GM19452 (cell line): ENCODE measurements around the gene KISS1.

ENCODE experiments used
- ATAC-seq: cut with Tn5 transposase; IDR thresholded peaks from one replicate; pipeline ENCODE4 v1.9.1; 2021; ENCODE audit not compliant: unreplicated experiment

The KISS1 gene

DNA sequence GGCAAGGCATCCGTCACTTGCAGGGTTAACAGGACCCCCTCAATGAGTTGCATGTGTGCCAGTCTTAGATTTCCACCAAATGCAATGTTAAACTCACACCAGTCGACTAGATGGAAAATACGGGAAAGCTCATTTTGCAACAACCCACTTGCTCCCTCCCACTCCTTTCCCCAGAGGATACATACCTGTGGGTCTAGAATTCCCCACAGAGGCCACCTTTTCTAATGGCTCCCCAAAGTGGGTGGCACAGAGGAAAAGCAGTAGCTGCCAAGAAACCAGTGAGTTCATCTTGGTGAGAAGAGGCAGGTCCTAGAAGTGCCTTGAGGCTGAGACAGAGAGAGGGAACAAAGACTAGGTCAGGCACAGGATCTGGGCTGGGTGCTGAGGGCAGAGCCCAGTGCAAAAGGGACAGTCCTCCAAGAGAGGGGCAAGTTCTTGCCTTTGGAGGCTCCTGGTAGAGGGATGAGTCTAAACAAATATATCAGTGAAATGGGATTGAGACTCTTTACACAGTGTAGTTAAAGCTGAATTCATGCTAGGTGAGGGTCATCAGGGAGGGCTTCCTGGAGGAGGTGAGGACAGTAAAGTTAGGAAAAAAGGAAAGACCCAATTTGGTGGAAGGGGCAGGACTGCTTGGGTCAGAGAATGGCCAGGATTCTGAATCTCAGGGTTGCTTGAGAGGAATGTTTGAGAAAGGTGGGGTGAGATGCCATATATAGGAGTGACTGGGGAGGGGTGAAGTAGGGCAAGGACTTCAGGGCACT lies 3.5 kb downstream of the KISS1 start:
- no peak for ATAC-seq

DNA sequence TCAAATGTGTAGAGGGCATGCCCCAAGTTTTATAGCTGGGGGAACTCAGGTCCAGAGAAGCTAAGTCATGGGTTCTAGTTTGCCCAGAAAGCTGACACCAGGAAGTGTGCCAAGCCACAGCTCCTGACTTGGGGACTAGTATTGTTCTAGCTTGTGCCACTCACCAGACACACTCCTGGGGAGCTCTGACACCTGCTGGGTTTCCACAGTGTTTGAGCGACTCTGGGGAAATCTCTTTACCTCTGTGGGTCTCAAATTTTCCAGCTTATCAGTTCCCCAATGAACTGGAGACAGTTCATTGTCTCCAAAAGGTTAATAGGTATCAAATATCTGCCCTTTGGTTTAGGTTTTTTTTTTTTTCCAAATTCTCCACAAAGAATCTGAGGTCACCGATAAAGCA lies 4.2 kb downstream of the KISS1 start:
- no peak for ATAC-seq

DNA sequence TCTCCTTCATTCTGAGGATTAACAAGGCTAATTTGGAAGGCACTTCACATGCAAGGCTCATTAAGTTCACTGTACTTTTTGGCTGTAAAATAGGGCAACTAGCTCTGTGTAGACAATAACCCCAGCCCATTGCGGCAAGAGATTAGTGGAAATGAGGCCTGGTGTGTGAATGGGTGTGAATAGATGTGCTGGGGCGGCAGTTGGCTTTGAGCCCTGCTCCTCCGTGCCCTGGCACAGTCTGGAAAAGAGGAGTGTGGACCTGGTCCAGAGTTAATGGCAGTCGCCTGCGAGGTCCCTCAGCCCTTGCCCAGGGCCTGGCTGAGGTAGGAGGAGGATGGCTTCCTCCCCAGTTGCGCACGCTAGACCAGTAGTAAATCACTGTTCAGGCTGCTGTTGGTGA lies 4.8 kb downstream of the KISS1 start:
- no peak for ATAC-seq

DNA sequence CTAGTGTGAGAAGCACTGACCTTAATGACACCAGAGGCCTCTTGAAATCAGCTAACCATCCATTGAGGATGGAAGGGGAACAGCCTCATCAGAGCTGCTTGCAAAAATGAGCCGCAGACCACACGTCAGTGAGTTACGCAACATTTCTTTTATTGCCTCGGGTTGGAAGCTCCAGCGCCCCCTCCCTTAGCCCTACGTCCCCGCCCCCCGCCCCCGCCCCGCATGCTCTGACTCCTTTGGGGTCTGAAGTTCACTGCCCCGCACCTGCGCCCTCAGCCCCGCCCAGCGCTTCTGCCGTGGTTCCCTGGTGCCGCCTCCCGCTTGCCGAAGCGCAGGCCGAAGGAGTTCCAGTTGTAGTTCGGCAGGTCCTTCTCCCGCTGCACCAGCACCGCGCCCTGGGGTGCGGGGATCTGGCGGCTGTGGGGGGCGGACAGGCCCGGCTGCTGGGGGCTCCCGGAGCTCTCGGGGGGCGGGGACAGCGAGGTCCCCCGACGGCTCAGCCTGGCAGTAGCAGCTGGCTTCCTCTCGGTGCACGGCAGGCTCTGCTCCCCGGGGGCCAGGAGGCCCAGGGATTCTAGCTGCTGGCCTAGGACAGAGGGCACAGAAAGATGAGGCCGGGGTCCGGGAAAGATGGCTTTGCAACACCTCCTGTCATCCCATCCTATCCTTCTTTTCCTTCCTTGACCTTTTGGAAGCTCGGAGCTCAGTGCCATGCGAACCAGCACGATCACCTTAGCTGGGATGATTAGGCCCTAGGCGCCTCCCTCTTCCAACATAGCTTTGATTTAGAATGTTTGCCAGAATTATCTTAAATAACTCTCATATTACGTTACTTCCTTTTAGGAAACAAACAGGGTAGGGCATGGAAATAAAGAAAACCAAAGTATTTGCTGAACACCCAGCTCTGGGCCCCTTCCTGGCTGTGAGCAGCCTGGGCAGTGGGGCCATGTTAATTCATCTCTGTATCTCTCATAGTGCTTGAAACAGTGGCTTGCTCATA lies 5.8 kb downstream of the KISS1 start:
- ATAC-seq: no peak

DNA sequence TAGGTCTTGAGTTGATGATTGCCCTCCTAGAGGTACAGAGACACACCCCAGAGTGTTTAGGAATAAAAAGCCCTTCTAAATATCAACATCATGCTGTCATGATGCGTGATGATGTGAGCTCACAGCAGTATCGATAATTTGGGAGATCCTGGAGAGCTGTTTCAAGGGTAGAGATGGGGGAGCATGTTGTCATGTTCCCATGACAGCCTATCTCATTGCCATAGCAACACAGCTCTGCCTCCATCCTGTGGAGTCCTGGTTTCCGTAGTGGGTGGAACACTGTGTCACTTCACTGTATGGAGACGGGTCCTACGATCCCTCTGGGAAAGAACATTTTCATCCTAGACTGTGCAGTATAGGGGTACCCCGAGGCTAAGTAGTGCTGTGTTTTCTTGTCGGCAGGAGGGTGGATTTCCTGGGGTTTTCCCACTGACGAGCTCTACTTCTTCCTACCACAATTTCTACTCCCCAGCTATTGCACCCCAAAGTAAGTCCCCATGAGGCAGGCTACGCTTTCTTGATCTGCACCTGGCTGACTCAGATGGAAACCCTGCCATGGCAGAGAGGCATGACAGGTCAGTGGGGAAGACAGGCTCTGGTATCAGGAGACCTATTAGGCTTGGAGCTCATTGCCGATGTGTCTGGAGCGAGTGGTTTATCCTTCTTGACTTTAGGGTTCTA lies 7.2 kb downstream of the KISS1 start:
- ATAC-seq: no peak

DNA sequence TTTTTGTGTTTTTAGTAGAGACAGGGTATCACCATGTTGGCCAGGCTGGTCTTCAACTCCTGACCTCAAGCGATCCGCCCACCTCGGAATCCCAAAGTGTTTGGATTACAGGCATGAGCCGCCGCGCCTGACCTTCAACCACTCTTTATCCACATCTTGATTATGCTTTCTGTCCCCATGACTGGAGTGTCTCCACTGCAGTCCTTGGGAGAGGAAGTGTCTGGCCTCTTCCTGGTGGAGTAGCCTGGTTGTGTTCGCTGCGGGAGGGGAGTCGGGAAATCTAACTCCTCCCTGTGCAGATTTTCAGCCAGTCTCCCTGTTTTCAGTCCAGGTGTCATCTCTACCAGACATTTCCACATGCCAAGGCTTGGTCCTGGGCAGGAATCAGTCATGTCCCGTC lies 9.7 kb downstream of the KISS1 start:
- no peak for ATAC-seq

DNA sequence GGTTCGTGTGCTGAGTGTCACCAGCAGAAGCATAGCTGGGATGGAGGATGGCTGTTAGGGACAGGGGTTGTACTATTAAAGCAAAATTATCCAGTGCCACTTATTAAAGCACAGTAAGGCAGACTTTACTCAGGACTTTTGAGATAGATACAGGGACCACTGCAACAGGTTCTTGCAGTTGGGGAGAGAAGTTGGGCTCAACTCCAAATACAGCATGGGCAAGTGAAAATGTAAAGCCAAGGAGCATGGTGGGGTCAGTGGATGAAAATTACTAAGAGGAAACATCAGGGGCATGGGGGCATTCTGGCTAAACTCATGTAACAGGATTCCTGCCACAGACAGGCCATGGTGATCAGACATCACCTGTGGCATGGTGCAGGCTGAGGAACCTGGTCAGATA lies 15.2 kb downstream of the KISS1 start:
- ATAC-seq: no peak

DNA sequence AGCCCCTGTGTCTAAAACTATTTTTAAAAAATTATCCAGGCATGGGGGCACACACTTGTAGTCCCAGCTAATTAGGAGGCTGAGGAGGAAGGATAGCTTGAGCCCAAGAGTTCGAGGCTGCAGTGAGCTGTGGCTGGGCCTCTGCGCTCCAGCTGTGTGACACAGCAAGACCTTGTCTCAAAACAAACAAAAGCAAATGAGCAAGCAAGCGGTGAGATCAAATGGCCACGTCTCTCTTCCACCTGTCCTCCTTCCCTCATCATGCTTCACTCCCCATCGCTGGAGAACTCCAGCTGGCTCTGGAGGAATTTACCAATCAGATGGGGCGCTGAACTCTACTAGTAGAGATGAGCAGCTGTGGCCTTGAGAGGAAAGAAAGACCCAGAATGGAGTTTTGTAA lies 16.2 kb downstream of the KISS1 start:
- ATAC-seq: no peak

DNA sequence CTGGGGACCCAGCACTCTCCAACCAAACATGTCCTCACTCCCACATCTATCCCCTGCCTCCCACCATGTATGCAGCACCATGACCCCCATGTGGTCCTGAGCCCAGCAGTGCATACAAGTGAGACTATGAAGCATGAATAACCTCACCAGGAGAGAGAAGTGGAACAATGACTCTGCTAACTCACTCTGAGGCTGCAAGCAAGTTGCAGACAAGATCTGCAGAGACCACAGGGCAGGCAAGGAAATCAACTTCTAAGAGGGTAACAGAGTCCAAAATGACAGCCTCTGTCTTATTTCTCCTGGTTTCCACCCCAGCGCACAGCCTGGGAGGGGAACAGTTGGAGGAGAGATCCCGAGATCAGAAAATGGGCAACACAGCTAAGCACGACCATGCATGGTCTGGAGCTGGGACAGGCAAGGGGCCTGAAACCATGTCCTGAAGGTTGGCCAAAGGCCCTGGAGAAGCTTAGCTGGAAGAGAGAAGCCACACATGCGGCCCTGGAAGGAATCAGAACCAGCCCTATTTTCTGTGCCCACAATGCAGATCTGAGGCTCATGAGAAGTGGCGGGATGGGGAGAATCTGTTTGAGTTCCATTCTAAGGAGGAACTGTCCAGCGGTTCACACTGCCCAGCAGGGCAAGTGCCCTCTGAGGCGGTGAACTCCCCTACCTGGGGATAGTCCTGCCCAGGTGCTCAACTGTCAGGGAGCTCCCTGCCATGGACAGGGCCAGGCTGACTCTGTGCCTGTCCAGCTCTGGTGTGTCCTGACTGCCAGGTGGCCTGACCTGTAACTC lies 17.6 kb downstream of the KISS1 start:
- ATAC-seq: no peak

DNA sequence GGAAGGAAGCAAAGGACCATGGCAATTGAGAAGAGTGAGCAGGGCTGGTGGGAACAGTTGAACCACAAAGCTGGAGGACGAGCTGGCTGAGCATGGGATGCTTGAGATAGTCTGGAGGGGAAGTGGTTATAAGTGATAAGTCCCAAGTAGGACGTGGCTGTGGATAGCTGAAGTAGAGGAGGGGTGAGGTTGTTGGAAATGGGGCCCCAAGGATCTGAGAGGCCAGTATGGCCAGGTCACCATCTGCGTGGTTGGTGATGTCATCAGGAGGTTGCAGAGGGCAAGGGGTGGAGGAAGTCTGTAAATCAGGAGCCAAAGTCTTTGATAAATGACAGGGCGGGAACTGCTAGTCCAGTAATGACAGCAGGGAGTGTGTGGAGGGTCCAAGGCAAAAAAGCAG lies 19.2 kb downstream of the KISS1 start:
- ATAC-seq: no peak

DNA sequence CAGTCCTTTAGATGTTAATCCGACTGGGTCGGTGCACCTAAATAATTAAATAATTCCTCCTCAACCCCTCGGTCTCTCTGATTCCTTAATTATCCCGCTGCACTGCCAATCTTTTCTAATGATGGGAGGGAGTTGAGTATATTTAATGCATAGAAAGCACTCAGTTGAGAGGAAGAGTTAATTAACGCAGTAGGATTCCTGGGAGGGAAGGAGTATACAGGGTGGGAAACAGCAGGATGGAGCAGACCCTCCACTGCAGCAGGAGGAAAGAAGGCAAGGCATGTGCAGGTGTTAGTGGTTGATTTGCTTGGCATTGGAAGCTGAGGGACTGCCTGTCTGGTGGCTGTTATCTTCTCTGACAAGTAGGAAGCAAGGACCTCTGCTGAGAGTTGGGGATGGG lies 20.2 kb downstream of the KISS1 start:
- no peak for ATAC-seq

DNA sequence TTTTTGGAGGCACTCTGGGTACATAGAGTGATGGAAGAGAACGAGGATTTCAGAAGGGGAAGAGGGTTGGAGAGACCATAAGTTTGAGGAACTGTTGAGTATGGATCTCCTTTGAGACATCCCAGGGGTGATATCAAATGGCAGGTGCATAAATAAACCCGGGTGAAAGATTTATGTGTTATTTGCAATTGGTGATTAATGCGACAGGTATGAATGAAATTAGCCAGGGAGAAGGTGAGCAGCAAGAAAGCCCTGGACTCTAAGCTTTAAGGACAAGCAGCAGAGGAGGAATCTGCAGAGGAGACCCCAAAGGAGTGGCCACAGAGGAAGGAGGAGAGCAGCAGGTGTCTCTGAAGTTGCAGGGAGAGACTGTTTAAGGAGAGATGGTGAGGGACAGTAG lies 21.3 kb downstream of the KISS1 start:
- no peak for ATAC-seq

DNA sequence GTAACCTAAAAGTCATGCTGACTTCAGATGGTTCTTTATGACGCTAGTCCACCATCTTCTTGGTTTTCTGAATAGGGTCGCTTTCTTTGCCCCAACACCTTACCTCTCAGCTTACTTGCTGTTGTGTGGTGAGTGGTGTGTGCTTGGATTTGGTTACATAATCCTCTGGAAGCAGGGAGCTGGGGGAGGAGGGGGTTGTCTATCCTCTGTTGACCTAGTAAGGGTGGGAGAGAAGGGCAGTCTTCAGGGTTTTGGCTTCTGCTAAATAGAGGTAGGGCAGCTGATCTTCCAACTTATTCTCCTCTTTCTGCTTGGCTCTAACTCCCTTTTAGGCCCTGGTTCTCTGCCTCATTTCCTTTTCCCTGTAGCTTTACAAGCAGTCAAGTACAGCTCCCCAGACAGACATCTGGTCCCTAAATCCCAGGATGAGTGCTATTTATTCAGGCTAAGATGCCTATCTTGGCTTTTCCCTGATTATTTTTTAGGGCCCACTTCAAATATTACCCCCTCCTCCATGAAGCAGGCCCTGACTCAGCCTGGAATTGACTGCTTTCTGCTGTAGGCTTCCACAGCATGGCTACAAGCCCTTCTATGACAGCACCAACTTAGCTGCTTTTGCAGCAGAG lies 23.8 kb downstream of the KISS1 start:
- ATAC-seq: no peak

DNA sequence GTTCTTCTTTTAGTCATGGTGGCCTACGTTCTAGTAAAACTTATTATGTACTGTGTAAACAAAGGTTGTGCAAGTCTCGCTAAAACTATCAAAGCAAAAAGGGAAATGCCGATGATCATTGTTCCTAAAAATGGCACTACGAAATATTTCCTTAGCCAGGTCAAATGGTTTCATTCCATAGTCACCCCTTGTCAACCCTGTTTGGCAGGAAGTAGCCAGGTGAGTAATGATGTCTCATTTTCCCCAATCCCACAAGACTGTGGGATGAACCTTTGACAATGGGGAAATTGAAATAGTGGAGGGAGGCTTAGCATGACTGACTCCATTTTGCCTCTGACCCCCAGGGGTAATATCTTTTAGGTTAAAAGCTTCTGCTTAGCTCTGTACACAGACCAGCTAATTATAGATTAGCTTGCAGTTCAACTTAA lies 24.5 kb downstream of the KISS1 start:
- ATAC-seq: no peak

DNA sequence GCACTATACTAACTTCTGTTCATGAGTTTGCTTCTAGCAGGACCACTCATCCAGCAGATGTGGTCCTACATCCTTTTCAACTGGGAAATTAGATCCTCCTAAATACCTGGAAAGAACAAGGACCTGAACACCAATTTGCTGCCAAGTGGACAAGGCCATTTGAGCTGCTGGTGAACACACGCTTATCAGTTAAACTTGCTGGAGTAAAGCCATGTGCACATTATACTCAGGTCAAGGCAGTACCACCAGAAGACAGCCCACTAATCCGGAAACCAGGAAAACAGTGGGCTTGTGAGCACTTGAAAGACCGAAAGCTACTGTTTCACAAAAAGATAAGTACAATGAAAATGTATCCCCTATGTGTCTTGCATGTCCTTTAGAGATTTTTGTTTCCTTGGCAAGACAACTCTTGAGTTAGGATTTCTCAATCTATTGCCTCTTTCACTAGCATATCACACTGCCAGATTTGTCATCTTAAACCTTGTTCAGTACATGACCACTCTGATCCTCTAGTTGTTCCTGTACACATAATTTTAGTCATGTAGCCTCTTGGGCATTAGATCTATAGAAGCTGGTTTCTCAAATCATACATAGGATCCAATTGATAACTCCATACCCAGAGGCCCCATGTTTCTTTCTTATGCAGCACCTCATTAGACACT lies 25.7 kb downstream of the KISS1 start:
- no peak for ATAC-seq

DNA sequence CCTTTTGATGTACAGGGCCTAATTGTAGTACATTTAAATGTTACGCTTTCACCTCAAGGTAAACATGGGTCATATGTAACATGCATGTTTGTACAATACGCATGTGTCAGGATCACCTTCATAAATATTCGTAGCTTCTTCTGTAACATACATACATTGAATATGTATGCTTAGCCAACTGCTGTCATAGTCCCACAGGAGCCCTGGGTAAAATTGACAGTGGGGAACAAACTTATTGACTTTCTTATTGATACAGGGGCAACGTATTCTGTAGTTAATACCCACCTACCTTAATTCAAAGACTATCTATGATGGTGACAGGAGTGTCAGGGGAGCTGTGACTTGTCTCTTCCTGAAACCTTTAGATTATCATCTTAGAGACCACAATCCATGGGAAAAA lies 26.4 kb downstream of the KISS1 start:
- ATAC-seq: no peak

DNA sequence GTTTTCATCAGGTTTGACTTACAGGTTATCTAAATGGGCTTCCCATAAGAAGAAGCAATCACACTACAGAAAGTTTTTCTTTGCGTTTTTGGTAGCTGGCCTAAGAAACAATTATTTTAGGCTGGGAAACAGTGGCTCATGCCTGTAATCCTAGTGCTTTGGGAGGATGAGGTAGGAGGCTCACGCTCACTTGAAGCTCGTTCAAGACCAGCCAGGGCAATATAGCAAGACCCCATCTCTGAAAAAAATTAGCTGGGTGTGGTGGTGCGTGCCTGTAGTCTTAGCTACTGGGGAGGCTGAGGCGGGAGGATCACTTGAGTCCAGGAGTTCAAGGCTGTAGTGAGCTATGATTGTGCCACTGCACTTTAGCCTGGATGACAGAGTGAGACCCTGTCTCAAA lies 28.6 kb downstream of the KISS1 start:
- ATAC-seq: no peak

DNA sequence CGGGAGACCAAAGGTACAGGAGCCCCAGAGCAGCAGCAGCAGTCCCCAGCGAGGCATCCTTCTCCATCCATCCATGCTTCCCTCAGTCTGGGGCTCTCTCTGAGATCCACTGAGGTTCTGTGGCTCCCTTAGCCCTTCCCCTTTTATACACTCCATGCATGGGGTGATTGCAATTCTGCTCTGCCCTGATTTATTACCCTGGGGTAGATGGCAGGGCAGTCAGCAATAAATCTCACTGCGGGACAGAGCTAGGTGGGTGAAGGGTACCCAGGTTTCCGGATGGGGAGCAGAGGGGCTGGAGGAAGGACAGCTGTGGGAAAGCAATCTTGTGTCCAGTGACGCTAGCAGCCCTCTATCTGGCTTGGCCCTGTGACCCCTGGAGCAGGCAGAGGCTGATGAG lies 30.1 kb downstream of the KISS1 start, which contains the start of gene REN:
Gene REN, minus strand, starts transcription at position 119 of the 400 bp plus-strand sequence. Its CDS starts 44 bp downstream, at position 75.
- ATAC-seq: no peak

DNA sequence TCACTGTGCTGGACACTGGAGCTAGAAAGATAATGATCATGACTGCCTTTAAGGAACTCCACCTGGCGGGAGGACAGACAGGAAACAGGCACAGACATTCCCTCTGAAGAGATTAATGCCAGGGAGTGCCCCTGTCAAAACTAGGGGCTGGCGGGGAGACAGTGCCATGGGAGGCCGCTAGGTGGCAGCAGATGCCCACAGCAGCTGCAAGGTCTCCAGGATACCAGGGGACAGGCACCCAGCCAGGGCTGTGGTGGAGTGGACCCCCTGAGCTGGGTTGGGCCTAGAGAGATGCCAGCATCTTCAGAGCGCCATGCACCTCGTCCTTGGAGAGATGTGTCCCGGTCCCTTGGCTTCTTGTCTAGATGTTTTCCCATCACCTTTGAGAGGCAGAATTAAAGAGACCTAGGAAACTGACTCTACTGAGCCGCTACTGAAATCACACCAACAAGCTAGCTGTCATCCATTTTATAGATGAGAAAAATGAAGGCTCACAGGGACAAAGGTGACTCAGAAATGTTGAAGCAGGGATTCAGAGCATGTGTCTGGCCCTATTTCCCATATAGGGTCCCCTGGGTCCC lies 33.7 kb downstream of the KISS1 start:
- ATAC-seq: peak; percentile 67
